WERI-Rb-1 (cell line): ENCODE measurements around the gene MED13.

Source experiments
- DNase-seq: peaks from one replicate; pipeline ENCODE4 v3.0.0-alpha.2; 2020
- H3K27ac ChIP-seq: fragments of 250-450 bp; sonication (Bioruptor Pico); 2 replicates; pipeline ENCODE4 v1.5.1; 2020; ENCODE audit warnings: mild to moderate bottlenecking, moderate library complexity
- H3K27me3 ChIP-seq: fragments of 250-450 bp; sonication (Bioruptor Pico); 2 replicates; pipeline ENCODE4 v1.5.1; 2021; ENCODE audit warnings: mild to moderate bottlenecking, low read depth, moderate library complexity; ENCODE audit not compliant: insufficient read depth, severe bottlenecking
- H3K36me3 ChIP-seq: fragments of 250-450 bp; sonication (Bioruptor Pico); 2 replicates; pipeline ENCODE4 v1.5.1; 2020; ENCODE audit warnings: mild to moderate bottlenecking, moderate library complexity
- H3K4me3 ChIP-seq: 2 replicates; pipeline ENCODE4 v1.5.1; 2011; ENCODE audit warnings: low read depth, mild to moderate bottlenecking, control low read depth, low read length
- H3K9me3 ChIP-seq: fragments of 250-450 bp; sonication (Bioruptor Pico); 2 replicates; pipeline ENCODE4 v1.5.1; 2021; ENCODE audit warnings: mild to moderate bottlenecking, moderate library complexity; ENCODE audit not compliant: severe bottlenecking
- TF ChIP-seq, protein P1 (sequence below): IDR thresholded peaks from 2 replicates; pipeline ENCODE4 v1.5.1; 2011; ENCODE audit warnings: low read depth, mild to moderate bottlenecking, control low read depth, inconsistent platforms, low read length

The MED13 gene

DNA sequence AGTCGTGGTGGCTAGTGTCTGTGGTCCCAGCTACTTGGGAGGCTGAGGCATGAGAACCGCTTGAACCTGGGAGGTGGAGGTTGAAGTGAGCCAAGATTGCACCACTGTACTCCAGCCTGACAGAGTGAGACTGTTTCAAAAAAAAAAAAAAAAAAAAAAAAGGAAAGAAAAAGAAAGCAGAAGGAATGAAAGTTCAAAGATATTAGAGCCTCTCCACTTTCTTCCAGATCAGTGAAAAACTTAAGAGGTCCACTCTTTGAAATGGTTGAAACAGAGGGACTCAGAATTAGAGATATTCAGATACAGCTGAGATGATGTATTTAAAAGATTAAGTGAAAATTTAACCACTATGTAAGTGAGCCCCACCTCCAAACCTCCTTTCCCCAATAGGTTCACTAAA, 16.8 kb downstream of the MED13 start:
- H3K4me3 ChIP-seq, result no peak overlapping the region
- peaks cover 80% of the 10 kb centered on the region for H3K36me3 ChIP-seq
- no peaks in the 10 kb centered on the region for H3K27me3 ChIP-seq
- TF ChIP-seq, protein P1, sequence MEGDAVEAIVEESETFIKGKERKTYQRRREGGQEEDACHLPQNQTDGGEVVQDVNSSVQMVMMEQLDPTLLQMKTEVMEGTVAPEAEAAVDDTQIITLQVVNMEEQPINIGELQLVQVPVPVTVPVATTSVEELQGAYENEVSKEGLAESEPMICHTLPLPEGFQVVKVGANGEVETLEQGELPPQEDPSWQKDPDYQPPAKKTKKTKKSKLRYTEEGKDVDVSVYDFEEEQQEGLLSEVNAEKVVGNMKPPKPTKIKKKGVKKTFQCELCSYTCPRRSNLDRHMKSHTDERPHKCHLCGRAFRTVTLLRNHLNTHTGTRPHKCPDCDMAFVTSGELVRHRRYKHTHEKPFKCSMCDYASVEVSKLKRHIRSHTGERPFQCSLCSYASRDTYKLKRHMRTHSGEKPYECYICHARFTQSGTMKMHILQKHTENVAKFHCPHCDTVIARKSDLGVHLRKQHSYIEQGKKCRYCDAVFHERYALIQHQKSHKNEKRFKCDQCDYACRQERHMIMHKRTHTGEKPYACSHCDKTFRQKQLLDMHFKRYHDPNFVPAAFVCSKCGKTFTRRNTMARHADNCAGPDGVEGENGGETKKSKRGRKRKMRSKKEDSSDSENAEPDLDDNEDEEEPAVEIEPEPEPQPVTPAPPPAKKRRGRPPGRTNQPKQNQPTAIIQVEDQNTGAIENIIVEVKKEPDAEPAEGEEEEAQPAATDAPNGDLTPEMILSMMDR, result no peak
- no peak overlapping the region for H3K27ac ChIP-seq
- no peaks in the 10 kb centered on the region for H3K9me3 ChIP-seq
- no peak for DNase-seq

DNA sequence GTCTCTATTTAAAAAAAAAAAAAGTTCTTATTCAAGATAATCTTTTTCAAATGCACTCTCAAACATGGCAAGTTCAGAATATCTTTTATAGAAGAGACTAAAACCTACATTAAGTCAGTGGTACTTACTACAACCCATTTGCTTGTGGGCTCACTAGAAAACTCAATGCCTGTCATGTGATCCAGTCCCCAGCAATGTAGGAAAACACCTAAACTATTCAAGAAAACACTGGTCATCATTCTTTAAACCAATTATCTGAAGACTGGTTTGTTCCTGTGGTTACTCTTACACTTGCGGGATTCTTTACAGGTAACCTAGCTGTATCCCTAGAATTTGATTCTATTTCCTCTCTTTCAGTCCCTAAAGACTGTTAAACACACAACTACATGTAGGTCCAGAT, 19.6 kb downstream of the MED13 start:
- DNase-seq, result no peak
- H3K36me3 ChIP-seq, result peaks cover 79% of the 10 kb centered on the region
- no peaks in the 10 kb centered on the region for H3K9me3 ChIP-seq
- no peak overlapping the region for H3K27ac ChIP-seq
- TF ChIP-seq, protein P1, result no peak
- no peaks in the 10 kb centered on the region for H3K27me3 ChIP-seq
- no peak overlapping the region for H3K4me3 ChIP-seq

DNA sequence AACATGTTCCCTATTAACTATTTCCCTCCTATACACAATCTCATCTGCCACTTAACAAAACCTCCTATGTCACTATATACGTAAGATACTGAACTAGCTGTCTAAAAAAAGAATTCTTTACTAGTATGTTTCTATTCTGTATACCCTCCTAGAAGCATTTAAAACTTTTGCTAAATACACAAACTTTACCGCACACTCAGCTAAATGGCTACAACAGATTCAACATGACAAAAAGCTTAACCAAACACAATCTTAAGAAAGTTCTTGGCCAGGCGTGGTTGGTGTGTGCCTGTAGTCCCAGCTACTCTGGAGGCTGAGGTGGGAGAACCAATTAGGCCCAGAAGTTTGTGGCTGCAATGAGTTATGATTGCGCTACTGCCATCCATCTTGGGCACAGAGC, 20.0 kb downstream of the MED13 start:
- TF ChIP-seq, protein P1, result no peak
- Histone ChIP-seq H3K4me3 (no peak overlapping the region), H3K27me3 (no peaks in the 10 kb centered on the region), H3K36me3 (peaks cover 79% of the 10 kb centered on the region), H3K27ac (no peak overlapping the region), H3K9me3 (no peaks in the 10 kb centered on the region)
- DNase-seq, result no peak

DNA sequence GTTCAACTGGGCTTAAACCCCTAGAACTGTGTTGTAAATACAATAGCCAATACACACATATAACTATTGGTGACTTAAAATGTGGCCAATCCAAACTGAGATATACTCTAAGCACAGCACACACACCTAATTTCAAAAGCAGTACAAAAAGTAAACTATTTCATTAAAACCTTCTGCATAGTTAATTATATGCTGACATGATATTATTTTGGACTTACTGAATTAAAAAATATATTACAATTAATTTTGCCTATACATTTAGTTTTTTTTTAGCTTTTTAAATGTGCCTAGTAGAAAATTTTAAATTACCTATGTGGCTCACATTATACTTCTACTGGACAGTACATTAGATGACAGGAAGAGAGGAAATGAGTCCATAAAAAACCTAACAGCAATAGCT, 21.5 kb downstream of the MED13 start:
- no peak for DNase-seq
- Histone ChIP-seq H3K27ac (no peak overlapping the region), H3K4me3 (no peak overlapping the region), H3K27me3 (no peaks in the 10 kb centered on the region), H3K9me3 (no peaks in the 10 kb centered on the region), H3K36me3 (peaks cover 79% of the 10 kb centered on the region)
- TF ChIP-seq, protein P1, result no peak

DNA sequence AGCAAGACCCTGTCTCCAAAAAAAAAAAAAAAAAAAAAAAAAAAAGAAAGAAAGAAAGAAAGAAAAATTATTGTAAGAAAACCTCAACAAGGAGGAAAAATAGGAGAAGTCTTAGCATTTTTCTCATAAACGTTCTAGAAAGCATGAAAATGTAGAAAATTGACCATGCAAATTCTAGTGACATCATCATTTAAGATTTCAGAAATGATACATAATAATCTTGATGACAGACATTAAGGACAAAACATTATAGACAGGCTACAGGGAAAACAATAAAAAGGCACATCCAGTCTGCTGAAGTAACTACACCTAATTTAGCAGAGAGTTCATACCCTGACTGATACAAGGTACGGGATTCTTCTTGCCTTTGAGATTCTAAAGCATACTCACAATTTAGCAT, 21.9 kb downstream of the MED13 start:
- Histone ChIP-seq H3K27ac (no peak overlapping the region), H3K4me3 (no peak overlapping the region), H3K36me3 (peaks cover 79% of the 10 kb centered on the region), H3K9me3 (no peaks in the 10 kb centered on the region), H3K27me3 (no peaks in the 10 kb centered on the region)
- TF ChIP-seq, protein P1, result no peak
- DNase-seq, result no peak

DNA sequence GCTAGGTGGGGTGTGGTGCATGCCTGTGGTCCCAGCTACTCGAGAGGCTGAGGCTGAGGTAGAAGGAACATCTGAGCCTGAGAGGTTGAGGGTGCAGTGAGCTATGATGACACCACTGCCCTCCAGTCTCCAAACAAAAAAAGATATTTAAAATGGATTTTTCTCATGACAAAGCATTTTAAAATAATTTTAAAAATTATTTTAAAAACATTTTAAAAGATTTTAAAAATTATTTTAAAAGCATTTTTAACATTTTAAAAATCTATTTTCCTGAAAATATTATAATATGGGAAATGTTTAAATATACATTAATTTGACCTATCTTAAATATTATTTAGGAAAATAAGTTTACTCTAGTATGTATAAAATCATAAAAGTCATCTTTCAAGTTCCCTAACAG, 26.8 kb downstream of the MED13 start:
- H3K4me3 ChIP-seq, result no peak overlapping the region
- TF ChIP-seq, protein P1, result no peak
- H3K9me3 ChIP-seq, result no peaks in the 10 kb centered on the region
- DNase-seq, result no peak
- no peak overlapping the region for H3K27ac ChIP-seq
- peaks cover 79% of the 10 kb centered on the region for H3K36me3 ChIP-seq
- H3K27me3 ChIP-seq, result no peaks in the 10 kb centered on the region
